ENCODE measurements around the gene CHD2. TPM values are rescaled to one million over a fixed set of nuclear protein-coding genes. Genes with fewer than 3 reads are reported as not detected.

Gene CHD2
- total and polyA plus RNA-seq, 8 donors: 21.5 to 833 (median 131) TPM

- peaks cover 8 to 32% (median 13%) of the 10 kb centered on the region in 4 donors for H3K4me1 ChIP-seq
- no peak for DNase-seq
- no peaks in the 10 kb centered on the region for H3K9me3 ChIP-seq
- TF ChIP-seq EP300 (IDR thresholded peaks at IDR 0.05) (no peak), POLR2AphosphoS5 (IDR thresholded peaks at IDR 0.05) (no peak), POLR2A (IDR thresholded peaks at IDR 0.05) (no peak)
- TF ChIP-seq, protein P1, sequence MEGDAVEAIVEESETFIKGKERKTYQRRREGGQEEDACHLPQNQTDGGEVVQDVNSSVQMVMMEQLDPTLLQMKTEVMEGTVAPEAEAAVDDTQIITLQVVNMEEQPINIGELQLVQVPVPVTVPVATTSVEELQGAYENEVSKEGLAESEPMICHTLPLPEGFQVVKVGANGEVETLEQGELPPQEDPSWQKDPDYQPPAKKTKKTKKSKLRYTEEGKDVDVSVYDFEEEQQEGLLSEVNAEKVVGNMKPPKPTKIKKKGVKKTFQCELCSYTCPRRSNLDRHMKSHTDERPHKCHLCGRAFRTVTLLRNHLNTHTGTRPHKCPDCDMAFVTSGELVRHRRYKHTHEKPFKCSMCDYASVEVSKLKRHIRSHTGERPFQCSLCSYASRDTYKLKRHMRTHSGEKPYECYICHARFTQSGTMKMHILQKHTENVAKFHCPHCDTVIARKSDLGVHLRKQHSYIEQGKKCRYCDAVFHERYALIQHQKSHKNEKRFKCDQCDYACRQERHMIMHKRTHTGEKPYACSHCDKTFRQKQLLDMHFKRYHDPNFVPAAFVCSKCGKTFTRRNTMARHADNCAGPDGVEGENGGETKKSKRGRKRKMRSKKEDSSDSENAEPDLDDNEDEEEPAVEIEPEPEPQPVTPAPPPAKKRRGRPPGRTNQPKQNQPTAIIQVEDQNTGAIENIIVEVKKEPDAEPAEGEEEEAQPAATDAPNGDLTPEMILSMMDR (IDR thresholded peaks at IDR 0.05): no peak
- H3K4me3 ChIP-seq: no peak overlapping the region
- WGBS, 5 donors: 86 to 98% (median 89%) methylated on average over 2 of the region's 2 CpGs
- no peaks in the 10 kb centered on the region for H3K27me3 ChIP-seq
- intact Hi-C loops (cut with DNase I; ENCODE audit: low total_unique reads): no loop called here
- H3K36me3 ChIP-seq: no peaks in the 10 kb centered on the region
- H3K27ac ChIP-seq: no peak overlapping the region
Measured at GRCh38 chr15:92877416-92877815, 22.7 kb upstream of the CHD2 start.

DNA sequence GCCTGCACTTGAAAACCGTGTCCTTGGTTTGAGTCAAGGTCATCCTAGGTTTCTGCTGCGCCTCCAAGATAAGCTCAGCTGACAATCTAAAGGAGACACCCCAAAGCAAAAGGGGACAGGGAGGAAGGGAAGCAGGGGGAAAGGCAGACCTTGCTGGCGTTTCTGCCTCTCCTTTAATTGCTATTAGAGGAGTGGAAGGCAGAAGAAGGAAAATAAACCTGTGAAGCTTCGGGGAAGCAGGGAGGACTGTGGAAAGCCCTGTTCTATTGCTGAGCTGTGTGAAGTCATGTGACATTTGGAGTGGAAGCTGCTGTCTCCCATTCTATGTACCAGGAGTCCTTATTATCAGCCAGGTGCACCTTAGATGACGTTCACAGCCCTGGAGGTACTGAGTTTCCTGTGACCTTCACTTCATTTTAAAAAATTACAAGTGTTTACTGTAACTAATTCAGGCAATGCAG is 21.5 kb upstream of the CHD2 start:
- TF ChIP-seq POLR2AphosphoS5 (IDR thresholded peaks at IDR 0.05) (no peak), POLR2A (IDR thresholded peaks at IDR 0.05) (no peak), EP300 (IDR thresholded peaks at IDR 0.05) (no peak)
- TF ChIP-seq, protein P1 (IDR thresholded peaks at IDR 0.05): no peak
- H3K9me3 ChIP-seq: no peaks in the 10 kb centered on the region
- peak overlapping the region; percentile 44 to 99 (median 49) for H3K27ac ChIP-seq
- 23 to 54% (median 38%) methylated on average over 5 of the region's 5 CpGs for WGBS, 5 donors
- H3K36me3 ChIP-seq: peaks cover 0 to 3% (median 0%) of the 10 kb centered on the region in 4 donors
- peak in 1 of 2 donors; percentile 61 for DNase-seq
- H3K4me1 ChIP-seq: peaks cover 8 to 32% (median 13%) of the 10 kb centered on the region in 4 donors
- H3K4me3 ChIP-seq: no peak overlapping the region
- intact Hi-C loops (cut with DNase I; ENCODE audit: low total_unique reads): no loop called here
- no peaks in the 10 kb centered on the region for H3K27me3 ChIP-seq

- TF ChIP-seq POLR2A (IDR thresholded peaks at IDR 0.05) (no peak), POLR2AphosphoS5 (IDR thresholded peaks at IDR 0.05) (no peak), EP300 (IDR thresholded peaks at IDR 0.05) (no peak)
- TF ChIP-seq, protein P1 (IDR thresholded peaks at IDR 0.05): no peak
- peak in 1 of 2 donors; percentile 26 for DNase-seq
Measured at GRCh38 chr15:92879949-92880725, 20.0 kb upstream of the CHD2 start.

DNA sequence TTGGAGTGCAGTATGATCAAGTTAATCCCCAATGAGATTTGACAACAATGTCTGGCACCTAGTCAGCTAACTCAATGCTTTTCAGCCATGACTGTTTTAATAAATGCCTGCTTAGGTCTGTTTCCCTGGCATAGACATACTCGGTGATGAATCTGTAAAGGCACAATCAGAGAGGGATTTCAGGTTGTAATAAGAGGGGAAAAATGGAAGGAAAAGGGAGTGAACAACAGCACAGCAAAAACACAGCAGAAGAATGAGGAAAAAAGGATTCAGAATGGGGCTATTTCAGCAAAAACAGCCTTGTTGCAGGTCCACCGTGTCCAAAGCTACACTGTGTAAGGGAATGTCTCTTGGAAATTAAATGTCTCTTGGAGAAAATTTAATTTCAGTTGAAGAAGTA is 19.3 kb upstream of the CHD2 start:
- Histone ChIP-seq H3K27me3 (no peaks in the 10 kb centered on the region), H3K36me3 (peaks cover 0 to 3% (median 0%) of the 10 kb centered on the region in 4 donors), H3K9me3 (no peaks in the 10 kb centered on the region), H3K27ac (peak overlapping the region; percentile 45 to 100 (median 98)), H3K4me3 (no peak overlapping the region), H3K4me1 (peaks cover 8 to 40% (median 16%) of the 10 kb centered on the region in 4 donors)
- intact Hi-C loops (cut with DNase I; ENCODE audit: low total_unique reads): no loop called here
- peak in 1 of 2 donors; percentile 29 for DNase-seq
- TF ChIP-seq POLR2A (IDR thresholded peaks at IDR 0.05) (no peak), EP300 (IDR thresholded peaks at IDR 0.05) (no peak), POLR2AphosphoS5 (IDR thresholded peaks at IDR 0.05) (no peak)
- TF ChIP-seq, protein P1 (IDR thresholded peaks at IDR 0.05): no peak
- 30 to 82% (median 37%) methylated on average over 1 to 2 of the region's 2 CpGs for WGBS, 5 donors

More at GRCh38 chr15:92879949-92880725, 20.0 kb upstream of the CHD2 start:
- peaks cover 0 to 3% (median 0%) of the 10 kb centered on the region in 4 donors for H3K36me3 ChIP-seq
- WGBS, 5 donors: 92 to 97% (median 95%) methylated on average over 7 of the region's 7 CpGs
- H3K4me1 ChIP-seq: peaks cover 8 to 33% (median 13%) of the 10 kb centered on the region in 4 donors
- intact Hi-C loops (cut with DNase I; ENCODE audit: low total_unique reads): no loop called here
- peak overlapping the region; percentile 44 to 100 (median 98) for H3K27ac ChIP-seq
- H3K4me3 ChIP-seq: no peak overlapping the region
- no peaks in the 10 kb centered on the region for H3K27me3 ChIP-seq
- no peaks in the 10 kb centered on the region for H3K9me3 ChIP-seq
